Measurements from ENCODE around the gene EXOC3L2.
"Not testable (repeated sequence)": the region's sequence is repeated elsewhere in the genome, so short reads cannot be mapped to it uniquely, and the experiment has no call there.

EXOC3L2 gene

GRCh38 chr19:45255611-45256157, 10.5 kb upstream of the EXOC3L2 start:
- no peak for DNase-seq

- no peak for DNase-seq
These were observed 8.9 kb upstream of the EXOC3L2 start for GRCh38 chr19:45254044-45254531.

GRCh38 chr19:45253396-45254027, 8.3 kb upstream of the EXOC3L2 start:
- DNase-seq: no peak

- no peak for DNase-seq
These were observed 6.5 kb upstream of the EXOC3L2 start for GRCh38 chr19:45251452-45252354.

GRCh38 chr19:45250832-45251451, 5.7 kb upstream of the EXOC3L2 start, which contains the start of gene MARK4:
Gene MARK4, plus strand, starts transcription at chr19:45251271. Its CDS starts 318 bp downstream, at chr19:45251589.
- DNase-seq: peak; percentile 33

GRCh38 chr19:45250216-45250831, 5.1 kb upstream of the EXOC3L2 start:
- no peak for DNase-seq

- no peak for DNase-seq
These were observed 4.2 kb upstream of the EXOC3L2 start for GRCh38 chr19:45249261-45250033.

GRCh38 chr19:45247136-45247535, 1.9 kb upstream of the EXOC3L2 start:
- no peak for DNase-seq

- DNase-seq: no peak
These were observed 619 bp upstream of the EXOC3L2 start for GRCh38 chr19:45245826-45246225.

GRCh38 chr19:45244133-45244794, 943 bp downstream of the EXOC3L2 start:
- no peak for DNase-seq

- no peak for DNase-seq
These were observed 2.0 kb downstream of the EXOC3L2 start for GRCh38 chr19:45243144-45243732.

GRCh38 chr19:45238556-45238955, 6.7 kb downstream of the EXOC3L2 start:
- no peak for DNase-seq

GRCh38 chr19:45235485-45235884, 9.7 kb downstream of the EXOC3L2 start:
- no peak for DNase-seq

- DNase-seq: no peak
These were observed 10.9 kb downstream of the EXOC3L2 start for GRCh38 chr19:45234089-45234869.

GRCh38 chr19:45231891-45232290, 13.3 kb downstream of the EXOC3L2 start:
- no peak for DNase-seq

GRCh38 chr19:45229056-45229455, 16.2 kb downstream of the EXOC3L2 start:
- not testable (repeated sequence) for DNase-seq

- no peak for DNase-seq
These were observed 20.6 kb downstream of the EXOC3L2 start for GRCh38 chr19:45224645-45225044.

GRCh38 chr19:45223879-45224278, 21.3 kb downstream of the EXOC3L2 start:
- DNase-seq: no peak

- DNase-seq: no peak
These were observed 22.5 kb downstream of the EXOC3L2 start for GRCh38 chr19:45222724-45223123.
